NCI-H748 (cell line): ENCODE data around the gene OSGIN1.
A peak's percentile ranks its signal among the peaks of the same experiment; 100 is the strongest.

ENCODE experiments used
- DNase-seq: peaks from one replicate; lab custom pipeline; 2025; ENCODE audit not compliant: unreplicated experiment; lab: John Stamatoyannopoulos, UW

The OSGIN1 gene

GRCh38 chr16:83995754-83996153 is 42.7 kb downstream of the OSGIN1 start:
- DNase-seq, result peak; percentile 98

- no peak for DNase-seq
Observed at GRCh38 chr16:83996481-83997252, 43.6 kb downstream of the OSGIN1 start.

- no peak for DNase-seq
Observed at GRCh38 chr16:83998091-83998490, 45.1 kb downstream of the OSGIN1 start.

- no peak for DNase-seq
Observed at GRCh38 chr16:84000989-84001642, 48.1 kb downstream of the OSGIN1 start.

- DNase-seq, result no peak
Observed at GRCh38 chr16:84001726-84002125, 48.7 kb downstream of the OSGIN1 start.

GRCh38 chr16:84003038-84003437 is 50.0 kb downstream of the OSGIN1 start:
- DNase-seq, result no peak

- no peak for DNase-seq
Observed at GRCh38 chr16:84004442-84004841, 51.4 kb downstream of the OSGIN1 start.

- DNase-seq, result no peak
Observed at GRCh38 chr16:84005391-84005790, 52.4 kb downstream of the OSGIN1 start.

GRCh38 chr16:84007520-84007919 is 54.5 kb downstream of the OSGIN1 start:
- DNase-seq, result no peak

GRCh38 chr16:84007965-84008364 is 54.9 kb downstream of the OSGIN1 start:
- DNase-seq, result no peak

- DNase-seq, result no peak
Observed at GRCh38 chr16:84009282-84009681, 56.2 kb downstream of the OSGIN1 start.

GRCh38 chr16:84013787-84014569 is 60.9 kb downstream of the OSGIN1 start:
- peak; percentile 97 for DNase-seq

GRCh38 chr16:84014570-84015327 is 61.7 kb downstream of the OSGIN1 start:
- DNase-seq, result no peak

GRCh38 chr16:84015399-84015798 is 62.4 kb downstream of the OSGIN1 start:
- DNase-seq, result no peak
